ENCODE data around the gene PILRA.

- TF ChIP-seq EP300 (IDR thresholded peaks at IDR 0.05) (no peak), CTCF (IDR thresholded peaks at IDR 0.05) (no peak), POLR2AphosphoS5 (IDR thresholded peaks at IDR 0.05) (no peak)
These were observed 53.2 kb downstream of the PILRA start for GRCh38 chr7:100426516-100426915.

Measured in esophagus muscularis mucosa (tissue), 4 donors.